Endodermal cell (in vitro differentiated cells): Measurements from ENCODE around the gene SLX9. TPM values are rescaled to one million over a fixed set of nuclear protein-coding genes. Genes with fewer than 3 reads are reported as not detected.

Source experiments
- DNase-seq: peaks from one replicate; pipeline ENCODE4 v3.0.0-alpha.2; 2017
- H3K27ac ChIP-seq: 2 replicates; pipeline ENCODE4 v1.5.1; 2013; ENCODE audit warnings: mild to moderate bottlenecking, low read depth, low read length, moderate library complexity
- H3K27me3 ChIP-seq: 2 replicates; pipeline ENCODE4 v1.6.1; 2013; ENCODE audit warnings: mild to moderate bottlenecking, low read length, moderate library complexity; ENCODE audit not compliant: insufficient read depth, control insufficient read depth, poor library complexity, severe bottlenecking
- H3K36me3 ChIP-seq: 2 replicates; pipeline ENCODE4 v1.7.0; 2013; ENCODE audit warnings: mild to moderate bottlenecking, low read length, moderate library complexity; ENCODE audit not compliant: control insufficient read depth, insufficient read depth
- H3K4me1 ChIP-seq: one replicate; pipeline ENCODE4 v1.7.0; 2013; ENCODE audit warnings: low read length; ENCODE audit not compliant: control insufficient read depth, insufficient read depth
- H3K4me3 ChIP-seq: 2 replicates; pipeline ENCODE4 v1.5.1; 2013; ENCODE audit warnings: mild to moderate bottlenecking, low read length, moderate library complexity
- H3K9ac ChIP-seq: 2 replicates; pipeline ENCODE4 v1.6.1; 2013; ENCODE audit warnings: mild to moderate bottlenecking, low read length, moderate library complexity; ENCODE audit not compliant: poor library complexity, severe bottlenecking; ENCODE audit errors: extremely low read depth
- H3K9me3 ChIP-seq: 2 replicates; pipeline ENCODE4 v1.6.1; 2013; ENCODE audit warnings: mild to moderate bottlenecking, low read length, moderate library complexity; ENCODE audit not compliant: control insufficient read depth
- H3K27ac Mint-ChIP-seq: 2 replicates; pipeline ENCODE4 v1.8.0; 2020; ENCODE audit warnings: mixed read lengths
- H3K27me3 Mint-ChIP-seq: 2 replicates; pipeline ENCODE4 v1.8.0; 2021; ENCODE audit warnings: mild to moderate bottlenecking, mixed read lengths; ENCODE audit not compliant: insufficient read depth
- H3K36me3 Mint-ChIP-seq: 2 replicates; pipeline ENCODE4 v1.8.0; 2020; ENCODE audit warnings: low read depth, mixed read lengths
- H3K4me1 Mint-ChIP-seq: 2 replicates; pipeline ENCODE4 v1.8.0; 2020; ENCODE audit warnings: mixed read lengths
- H3K4me3 Mint-ChIP-seq: 2 replicates; pipeline ENCODE4 v1.8.0; 2020; ENCODE audit warnings: mild to moderate bottlenecking, moderate library complexity, mixed read lengths
- H3K9me3 Mint-ChIP-seq: 2 replicates; pipeline ENCODE4 v1.8.0; 2020; ENCODE audit warnings: mild to moderate bottlenecking, mixed read lengths
- WGBS, 2 experiments: methylation state at CpG; one replicate each; pipeline versions ENCODE4 v1.1.5 to v1.1.7; 2013; ENCODE audit warnings: missing lambda C conversion rate in 2 of 2, mixed read lengths in 1 of 2; ENCODE audit not compliant: insufficient coverage in 1 of 2, insufficient read length in 1 of 2; 5-methylcytosine and 5-hydroxymethylcytosine counted together
- total RNA-seq, 2 donors: library from RNA; stranded (reverse); fragmentation: NEBNext Ultra II Directional in 1 of 2; extraction: Animal tissue kit (Norgen Biotek cat#: 25700) in 1 of 2; gene quantifications; 2 replicates in 1 of 2; 3 replicates in 1 of 2; pipeline ENCODE4 v1.2.1, GENCODE V29; 2021
- TF ChIP-seq, protein P1 (sequence below): fragments of 200-600 bp; sonication (generic); conservative IDR thresholded peaks from 2 replicates; pipeline ENCODE4 v1.5.0; 2021; ENCODE audit warnings: antibody characterized with exemption, mild to moderate bottlenecking

SLX9 gene
- total RNA-seq, 2 donors from 2014 or later: 38.0 to 48.9 TPM

DNA sequence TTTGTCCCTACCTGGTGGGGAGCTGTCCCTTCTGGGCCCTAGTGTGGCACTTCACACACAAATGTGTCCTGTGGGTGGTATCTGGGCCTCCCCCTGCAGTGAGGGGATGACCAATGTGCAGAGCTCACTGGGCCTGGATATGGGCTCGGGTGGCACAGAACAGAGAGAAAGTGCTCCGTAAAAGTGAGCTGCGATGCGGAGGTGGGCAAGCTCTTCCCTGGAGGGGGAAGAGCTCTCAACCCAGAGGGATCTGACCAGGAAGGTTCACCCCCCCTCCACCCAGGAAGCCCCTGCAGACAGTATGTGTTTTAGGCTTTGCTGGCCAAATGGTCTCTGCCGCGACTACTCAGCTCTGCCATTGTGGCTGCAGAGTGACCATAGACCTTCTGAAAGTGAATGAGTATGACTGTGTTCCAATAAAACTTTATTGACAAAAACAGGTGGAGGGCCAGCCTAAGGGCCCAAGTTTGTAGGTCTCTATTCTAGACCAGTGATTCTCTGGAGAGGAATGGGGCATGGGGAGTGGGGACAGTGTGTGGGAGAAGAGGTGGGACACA is 10.5 kb upstream of the SLX9 start:
- Histone ChIP-seq H3K27ac (no peak overlapping the region), H3K4me3 (no peak overlapping the region), H3K9ac (no peak overlapping the region), H3K27me3 (peaks cover 56% of the 10 kb centered on the region), H3K4me1 (peaks cover 5% of the 10 kb centered on the region), H3K36me3 (no peaks in the 10 kb centered on the region), H3K9me3 (no peaks in the 10 kb centered on the region)
- Mint-ChIP-seq H3K4me3 (no peak overlapping the region), H3K9me3 (no peaks in the 10 kb centered on the region), H3K27me3 (peaks cover 57% of the 10 kb centered on the region), H3K36me3 (no peaks in the 10 kb centered on the region), H3K4me1 (peaks cover 26% of the 10 kb centered on the region), H3K27ac (no peak overlapping the region)
- TF ChIP-seq, protein P1, sequence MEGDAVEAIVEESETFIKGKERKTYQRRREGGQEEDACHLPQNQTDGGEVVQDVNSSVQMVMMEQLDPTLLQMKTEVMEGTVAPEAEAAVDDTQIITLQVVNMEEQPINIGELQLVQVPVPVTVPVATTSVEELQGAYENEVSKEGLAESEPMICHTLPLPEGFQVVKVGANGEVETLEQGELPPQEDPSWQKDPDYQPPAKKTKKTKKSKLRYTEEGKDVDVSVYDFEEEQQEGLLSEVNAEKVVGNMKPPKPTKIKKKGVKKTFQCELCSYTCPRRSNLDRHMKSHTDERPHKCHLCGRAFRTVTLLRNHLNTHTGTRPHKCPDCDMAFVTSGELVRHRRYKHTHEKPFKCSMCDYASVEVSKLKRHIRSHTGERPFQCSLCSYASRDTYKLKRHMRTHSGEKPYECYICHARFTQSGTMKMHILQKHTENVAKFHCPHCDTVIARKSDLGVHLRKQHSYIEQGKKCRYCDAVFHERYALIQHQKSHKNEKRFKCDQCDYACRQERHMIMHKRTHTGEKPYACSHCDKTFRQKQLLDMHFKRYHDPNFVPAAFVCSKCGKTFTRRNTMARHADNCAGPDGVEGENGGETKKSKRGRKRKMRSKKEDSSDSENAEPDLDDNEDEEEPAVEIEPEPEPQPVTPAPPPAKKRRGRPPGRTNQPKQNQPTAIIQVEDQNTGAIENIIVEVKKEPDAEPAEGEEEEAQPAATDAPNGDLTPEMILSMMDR: no peak
- DNase-seq: peak; percentile 44
- 82 to 91% methylated on average over 6 of the region's 6 CpGs for WGBS, 2 experiments

DNA sequence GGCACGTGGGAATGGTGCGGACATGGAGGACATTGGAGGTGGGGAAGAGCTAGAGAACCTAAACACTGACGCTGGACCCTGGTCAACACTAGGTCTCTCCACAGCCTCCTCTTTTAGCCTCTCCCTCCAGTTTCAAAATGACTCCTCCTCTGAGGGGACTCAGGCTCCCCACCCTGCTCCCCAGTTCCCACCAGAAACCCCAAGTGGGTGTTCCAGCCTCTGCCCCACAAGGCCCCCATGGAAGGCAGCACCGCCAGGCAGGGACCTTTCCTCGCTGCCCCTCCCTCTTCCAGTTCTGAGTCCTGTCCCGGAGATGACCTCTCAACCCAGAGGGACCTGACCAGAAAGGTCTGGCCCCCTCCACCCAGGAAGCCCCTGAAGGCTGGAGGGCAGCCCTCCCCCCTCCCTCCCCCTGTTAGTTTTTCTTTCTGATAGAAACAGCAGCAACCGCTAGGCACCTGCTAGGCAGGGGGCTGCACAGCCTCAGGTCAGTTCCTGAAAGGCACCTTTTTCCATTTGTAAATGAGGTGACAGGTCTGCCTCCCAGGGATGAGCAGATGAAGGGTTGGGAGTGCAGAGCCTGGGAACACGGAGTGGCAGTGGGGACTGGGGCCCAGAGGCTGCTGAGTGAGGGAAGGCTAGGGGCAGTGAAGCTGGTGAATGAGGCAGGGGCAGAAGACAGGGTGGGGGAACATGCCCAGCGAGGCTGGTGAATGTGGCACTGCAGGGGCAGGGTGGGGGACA is 9.9 kb upstream of the SLX9 start:
- peaks cover 63% of the 10 kb centered on the region for H3K27me3 ChIP-seq
- H3K27me3 Mint-ChIP-seq: peaks cover 63% of the 10 kb centered on the region
- no peaks in the 10 kb centered on the region for H3K9me3 Mint-ChIP-seq
- H3K4me1 ChIP-seq: peaks cover 5% of the 10 kb centered on the region
- no peak overlapping the region for H3K4me3 Mint-ChIP-seq
- TF ChIP-seq, protein P1: no peak
- no peak overlapping the region for H3K4me3 ChIP-seq
- WGBS, 2 experiments: 60 to 65% methylated on average over 7 to 9 of the region's 9 CpGs
- H3K9me3 ChIP-seq: no peaks in the 10 kb centered on the region
- peak; percentile 69 for DNase-seq
- no peak overlapping the region for H3K27ac ChIP-seq
- H3K36me3 ChIP-seq: no peaks in the 10 kb centered on the region
- peaks cover 26% of the 10 kb centered on the region for H3K4me1 Mint-ChIP-seq
- H3K27ac Mint-ChIP-seq: no peak overlapping the region
- no peaks in the 10 kb centered on the region for H3K36me3 Mint-ChIP-seq
- no peak overlapping the region for H3K9ac ChIP-seq

DNA sequence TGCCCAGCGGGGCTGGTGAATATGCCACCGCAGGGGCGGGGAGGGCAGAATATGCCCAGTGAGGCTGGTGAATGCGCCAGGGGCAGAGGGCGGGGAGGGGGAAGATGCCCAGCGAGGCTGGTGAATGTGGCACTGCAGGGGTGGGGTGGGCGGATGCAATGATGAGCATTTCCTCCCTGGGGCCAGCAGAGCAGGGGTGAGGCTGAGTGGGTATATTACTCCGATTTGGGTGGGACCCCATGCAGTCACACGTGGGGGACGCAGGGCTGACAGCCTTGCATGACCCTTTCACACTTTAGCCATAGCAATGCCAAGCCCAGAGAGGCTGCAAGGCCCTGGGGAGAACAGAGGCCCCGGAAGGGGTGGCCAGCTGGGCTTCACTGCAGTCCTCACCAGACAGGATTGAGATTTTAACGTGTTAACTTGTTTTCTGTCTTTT is 9.3 kb upstream of the SLX9 start:
- 33 to 53% methylated on average over 1 to 12 of the region's 12 CpGs for WGBS, 2 experiments

More for the DNA sequence above, 9.3 kb upstream of the SLX9 start:
- TF ChIP-seq, protein P1: no peak
- peak; percentile 58 for DNase-seq
- Histone ChIP-seq H3K4me3 (no peak overlapping the region), H3K36me3 (no peaks in the 10 kb centered on the region), H3K27me3 (peaks cover 63% of the 10 kb centered on the region), H3K4me1 (peaks cover 5% of the 10 kb centered on the region), H3K9ac (no peak overlapping the region), H3K27ac (no peak overlapping the region), H3K9me3 (no peaks in the 10 kb centered on the region)
- H3K27ac Mint-ChIP-seq: no peak overlapping the region
- H3K4me3 Mint-ChIP-seq: peak overlapping the region; percentile 53
- H3K27me3 Mint-ChIP-seq: peaks cover 63% of the 10 kb centered on the region
- H3K4me1 Mint-ChIP-seq: peaks cover 26% of the 10 kb centered on the region
- H3K9me3 Mint-ChIP-seq: no peaks in the 10 kb centered on the region
- no peaks in the 10 kb centered on the region for H3K36me3 Mint-ChIP-seq
